K562 (cell line): ENCODE results near the gene PIK3R2. TPM values are rescaled to one million over a fixed set of nuclear protein-coding genes. Genes with fewer than 3 reads are reported as not detected.

Experiments used
- ATAC-seq: fragments of 200-7000 bp; cut with Tn5 transposase; 3 replicates; pipeline ENCODE4 v1.9.1; 2020; ENCODE audit warnings: moderate library complexity
- BruUV-seq: library from RNA; stranded (reverse); fragments of 400-500 nt; replicated peaks from 2 replicates; lab custom pipeline; 2021; lab: Mats Ljungman, UMichigan
- CTCF ChIA-PET: fragments of 300-600 bp; formaldehyde crosslinking; extraction: SDS; loops from one replicate; lab custom pipeline; 2021; ENCODE audit warnings: low intra/inter-chr PET ratio; lab: Yijun Ruan, JAX
- POLR2A ChIA-PET: fragments of 300-600, 350-650 bp; sonication (Branson Sonifier 250); formaldehyde crosslinking; extraction: SDS; loops from one replicate; lab custom pipeline; 2021; ENCODE audit warnings: antibody characterized with exemption, inconsistent platforms; lab: Yijun Ruan, JAX
- DNase-seq, 4 experiments: peaks; one replicate each; pipeline versions ENCODE4 v3.0.0 to v3.0.0-alpha.2; 2011 to 2018; ENCODE audit warnings: low spot score in 3 of 4, mixed read lengths in 3 of 4; ENCODE audit errors: extremely low read depth in 1 of 4
- FAIRE-seq: peaks from 2 replicates; lab custom pipeline; 2011; peaks lifted over from hg19 to GRCh38; lab: Jason Lieb, UNC
- H2AFZ ChIP-seq: 2 replicates; pipeline ENCODE4 v1.6.0; 2011; ENCODE audit warnings: low read depth, low read length, control low read depth, inconsistent platforms
- H3K27ac ChIP-seq: fragments of 200-600 bp; 3 replicates; pipeline ENCODE4 v1.8.0; 2011; ENCODE audit warnings: low read depth, mild to moderate bottlenecking, control low read depth, inconsistent platforms, low read length, moderate library complexity, mixed read lengths; ENCODE audit errors: extremely low read depth
- H3K27me3 ChIP-seq, 2 experiments: fragments of 300-600 bp in 1 of 2; 2 replicates in 1 of 2; 3 replicates in 1 of 2; pipeline versions ENCODE4 v1.6.0 to v1.8.0; 2011; ENCODE audit warnings: inconsistent platforms in 2 of 2, low read length in 2 of 2, mild to moderate bottlenecking in 1 of 2, mixed read lengths in 1 of 2, moderate library complexity in 1 of 2; ENCODE audit not compliant: control insufficient read depth in 2 of 2, insufficient read depth in 2 of 2
- H3K36me3 ChIP-seq: fragments of 300-600 bp; 3 replicates; pipeline ENCODE4 v1.8.0; 2011; ENCODE audit warnings: mild to moderate bottlenecking, low read length, inconsistent platforms; ENCODE audit not compliant: control insufficient read depth, insufficient read depth
- H3K4me1 ChIP-seq, 2 experiments: fragments of 200-600 bp in 1 of 2; replicated peaks in 1 of 2; 2 replicates in 1 of 2; 3 replicates in 1 of 2; pipeline versions ENCODE4 v1.5.1 to v1.8.0; 2011; ENCODE audit warnings: inconsistent platforms in 2 of 2, low read length in 2 of 2, mild to moderate bottlenecking in 1 of 2, mixed read lengths in 1 of 2, moderate library complexity in 1 of 2; ENCODE audit not compliant: control insufficient read depth in 2 of 2, insufficient read depth in 2 of 2
- H3K4me2 ChIP-seq: 2 replicates; pipeline ENCODE4 v1.6.1; 2011; ENCODE audit warnings: low read length, control low read depth, inconsistent platforms, mixed read lengths; ENCODE audit not compliant: insufficient read depth
- H3K4me3 ChIP-seq: fragments of 200-600 bp; sonication (generic), shearing (Covaris generic); 2 replicates; pipeline ENCODE4 v1.5.1; 2016; ENCODE audit warnings: control low read depth, inconsistent platforms
- H3K79me2 ChIP-seq: fragments of 200-600 bp; 3 replicates; pipeline ENCODE4 v1.8.0; 2011; ENCODE audit warnings: low read length, inconsistent platforms; ENCODE audit not compliant: control insufficient read depth, insufficient read depth
- H3K9ac ChIP-seq, 2 experiments: 2 replicates each; pipeline versions ENCODE4 v1.6.0 to v1.6.1; 2011; ENCODE audit warnings: low read depth in 2 of 2, low read length in 2 of 2, control low read depth in 1 of 2, inconsistent platforms in 1 of 2, mild to moderate bottlenecking in 1 of 2, mixed read lengths in 1 of 2; ENCODE audit not compliant: insufficient read depth in 1 of 2
- H3K9me1 ChIP-seq: one replicate; pipeline ENCODE4 v1.6.0; 2011; ENCODE audit warnings: inconsistent platforms, mild to moderate bottlenecking, low read length, moderate library complexity; ENCODE audit not compliant: control insufficient read depth, insufficient read depth
- H3K9me3 ChIP-seq: replicated peaks from 2 replicates; pipeline ENCODE4 v1.5.1; 2011; ENCODE audit warnings: low read depth, low read length, inconsistent platforms; ENCODE audit not compliant: control insufficient read depth, insufficient read depth
- H4K20me1 ChIP-seq: replicated peaks from 2 replicates; pipeline ENCODE4 v1.6.1; 2011; ENCODE audit warnings: low read length, inconsistent platforms, mixed read lengths; ENCODE audit not compliant: control insufficient read depth, insufficient read depth
- ATF2 ChIP-seq: sonication (generic); formaldehyde crosslinking; IDR thresholded peaks from 2 replicates; pipeline ENCODE4 v1.8.1; 2022; ENCODE audit warnings: missing genetic modification reagents
- BRF2 ChIP-seq: IDR thresholded peaks from 3 replicates; pipeline ENCODE4 v1.6.1; 2011; ENCODE audit warnings: borderline replicate concordance, mild to moderate bottlenecking; ENCODE audit not compliant: insufficient read length, insufficient read depth
- CEBPG ChIP-seq, 3 experiments: fragments of 200-800 bp in 1 of 3; sonication (Bioruptor generic) in 1 of 3; sonication (generic) in 1 of 3; formaldehyde crosslinking in 1 of 3; IDR thresholded peaks in 2 of 3; conservative IDR thresholded peaks in 1 of 3; 2 replicates each; pipeline versions ENCODE4 v1.6.1 to v1.8.0; 2016 to 2022; ENCODE audit warnings: missing compliant biosample characterization in 2 of 3, missing genetic modification characterization in 2 of 3, mild to moderate bottlenecking in 1 of 3, missing genetic modification reagents in 1 of 3
- DNMT1 ChIP-seq: fragments of 450-650 bp; IDR thresholded peaks from 2 replicates; pipeline ENCODE4 v1.6.1; 2016; ENCODE audit warnings: antibody characterized with exemption, mild to moderate bottlenecking
- IRF9 ChIP-seq: fragments of 450-650 bp; IDR thresholded peaks from 2 replicates; pipeline ENCODE4 v1.6.1; 2016; ENCODE audit warnings: missing biosample characterization, missing genetic modification characterization
- MEIS2 ChIP-seq: fragments of 450-650 bp; IDR thresholded peaks from 2 replicates; pipeline ENCODE4 v1.6.1; 2014; ENCODE audit warnings: mild to moderate bottlenecking; ENCODE audit not compliant: partially characterized antibody
- NELFE ChIP-seq: IDR thresholded peaks from 2 replicates; pipeline ENCODE4 v1.6.1; 2011; ENCODE audit warnings: mild to moderate bottlenecking; ENCODE audit not compliant: insufficient read depth, insufficient read length
- NFE2L1 ChIP-seq: fragments of 450-650 bp; IDR thresholded peaks from 2 replicates; pipeline ENCODE4 v1.6.1; 2016; ENCODE audit warnings: missing genetic modification characterization, low read depth, mild to moderate bottlenecking, missing compliant biosample characterization, moderate library complexity, borderline replicate concordance
- POLR2B ChIP-seq: fragments of 450-650 bp; IDR thresholded peaks from 2 replicates; pipeline ENCODE4 v1.6.1; 2018; ENCODE audit warnings: low read depth; ENCODE audit not compliant: partially characterized antibody
- ZFP30 ChIP-seq: fragments of 250-450 bp; sonication (Bioruptor Pico); IDR thresholded peaks from 2 replicates; pipeline ENCODE4 v1.8.0; 2022; ENCODE audit warnings: moderate library complexity, mild to moderate bottlenecking, inconsistent platforms, borderline replicate concordance
- ZNF316 ChIP-seq: fragments of 450-650 bp; IDR thresholded peaks from 2 replicates; pipeline ENCODE4 v1.6.1; 2016
- WGBS: fragments of 100-300 bp; shearing (Covaris generic); methylation state at CpG from one replicate; pipeline ENCODE4 v1.1.6; 2016; ENCODE audit warnings: low coverage, mixed read lengths; ENCODE audit not compliant: insufficient coverage; ENCODE audit errors: missing lambda C conversion rate; 5-methylcytosine and 5-hydroxymethylcytosine counted together
- in situ Hi-C: fragments of 300-500 bp; cut with MboI; formaldehyde crosslinking; loops from 4 replicates; pipeline ENCODE4 v1.15.0; 2018; ENCODE audit warnings: inconsistent platforms, mixed read lengths
- intact Hi-C: fragments of 100-400 bp; cut with micrococcal nuclease; formaldehyde crosslinking; loops from 2 replicates; pipeline ENCODE4 v1.14.2; 2022
- polyA plus RNA-seq, 8 experiments: library from polyadenylated mRNA; depleted of rRNA in 4 of 8; stranded (reverse) in 5 of 8; unstranded in 3 of 8; fragments of >200 nt; fragmentation: Nextera tagmentation in 2 of 8; fragmentation: Illumina TruSeq in 1 of 8; extraction: Ambion mirVana in 2 of 8; extraction: Trizol in 1 of 8; gene quantifications; 2 replicates each; pipeline versions ENCODE4 v1.2.1 to v1.2.3, GENCODE V29; 2011 to 2014; ENCODE audit warnings: inconsistent platforms in 1 of 8, missing spikeins in 1 of 8
- total RNA-seq, 7 experiments: library from RNA; depleted of rRNA in 6 of 7; stranded (reverse); fragments of >200 nt in 6 of 7; fragmentation: Illumina TruSeq in 2 of 7; extraction: Trizol in 2 of 7; gene quantifications; 2 replicates each; pipeline versions ENCODE4 v1.2.1 to v1.2.3, GENCODE V29; 2011 to 2021; ENCODE audit warnings: low replicate concordance in 1 of 7
- TF ChIP-seq, protein P1 (sequence below): fragments of 200-800 bp; sonication (Bioruptor generic); IDR thresholded peaks from 2 replicates; pipeline ENCODE4 v1.6.1; 2017; ENCODE audit warnings: missing genetic modification characterization, missing compliant biosample characterization
- TF ChIP-seq, protein P2 (sequence below): sonication (generic); formaldehyde crosslinking; IDR thresholded peaks from 2 replicates; pipeline ENCODE4 v1.9.0; 2022; ENCODE audit warnings: mild to moderate bottlenecking, missing genetic modification reagents

The PIK3R2 gene
- total and polyA plus RNA-seq, 9 of the 15 experiments (the other 6 are each of a cell fraction or from before 2014, with no cell fraction given): 0.39 to 37.9 (median 5.3) TPM

- CTCF ChIA-PET: interaction anchor here (0.7 kb wide), 1 partner anchor 70 kb away, joined by 3 read pairs; no protein-coding TSS in a partner anchor
- Histone ChIP-seq H3K27me3 (no peaks in the 10 kb centered on the region), H3K4me1 (peaks cover 0 to 4% of the 10 kb centered on the region in 2 experiments; a peak in 2 of 5 replicates), H3K79me2 (no peaks in the 10 kb centered on the region), H3K9ac (no peak overlapping the region; a peak in 1 of 4 replicates), H3K9me1 (no peaks in the 10 kb centered on the region), H3K36me3 (peaks cover 36% of the 10 kb centered on the region; the same call in 2 of the 3 replicates), H2AFZ (no peak overlapping the region), H3K4me2 (no peak overlapping the region), H4K20me1 (no peaks in the 10 kb centered on the region), H3K4me3 (no peak overlapping the region), H3K9me3 (no peaks in the 10 kb centered on the region), H3K27ac (no peak overlapping the region)
- ATAC-seq (no peak), FAIRE-seq (no peak), DNase-seq (no peak)
- POLR2A ChIA-PET: interaction anchor here (0.6 to 0.8 kb wide), 3 partner anchors 10 to 102 kb away, joined by 3 to 5 read pairs (median 3); no protein-coding TSS in a partner anchor
- 64% methylated on average over 16 of the region's 18 CpGs for WGBS
- intact Hi-C loops: no loop called here
- in situ Hi-C loops: no loop called here
- no TSS peak for BruUV-seq
- TF ChIP-seq DNMT1: no peak
- TF ChIP-seq NFE2L1 (tag): no peak
- TF ChIP-seq, protein P1, sequence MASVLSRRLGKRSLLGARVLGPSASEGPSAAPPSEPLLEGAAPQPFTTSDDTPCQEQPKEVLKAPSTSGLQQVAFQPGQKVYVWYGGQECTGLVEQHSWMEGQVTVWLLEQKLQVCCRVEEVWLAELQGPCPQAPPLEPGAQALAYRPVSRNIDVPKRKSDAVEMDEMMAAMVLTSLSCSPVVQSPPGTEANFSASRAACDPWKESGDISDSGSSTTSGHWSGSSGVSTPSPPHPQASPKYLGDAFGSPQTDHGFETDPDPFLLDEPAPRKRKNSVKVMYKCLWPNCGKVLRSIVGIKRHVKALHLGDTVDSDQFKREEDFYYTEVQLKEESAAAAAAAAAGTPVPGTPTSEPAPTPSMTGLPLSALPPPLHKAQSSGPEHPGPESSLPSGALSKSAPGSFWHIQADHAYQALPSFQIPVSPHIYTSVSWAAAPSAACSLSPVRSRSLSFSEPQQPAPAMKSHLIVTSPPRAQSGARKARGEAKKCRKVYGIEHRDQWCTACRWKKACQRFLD: no peak
- peak; percentile 74; the same call in 1 of the 2 replicates for TF ChIP-seq IRF9 (tag)
- TF ChIP-seq POLR2B: no peak
- TF ChIP-seq, protein P2, sequence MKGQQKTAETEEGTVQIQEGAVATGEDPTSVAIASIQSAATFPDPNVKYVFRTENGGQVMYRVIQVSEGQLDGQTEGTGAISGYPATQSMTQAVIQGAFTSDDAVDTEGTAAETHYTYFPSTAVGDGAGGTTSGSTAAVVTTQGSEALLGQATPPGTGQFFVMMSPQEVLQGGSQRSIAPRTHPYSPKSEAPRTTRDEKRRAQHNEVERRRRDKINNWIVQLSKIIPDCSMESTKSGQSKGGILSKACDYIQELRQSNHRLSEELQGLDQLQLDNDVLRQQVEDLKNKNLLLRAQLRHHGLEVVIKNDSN (CRISPR knock-in tag): 0 out of 2 replicates have a peak, but pooled peaks have one; percentile 31
- no peak for TF ChIP-seq ATF2 (CRISPR knock-in tag)
- TF ChIP-seq BRF2: no peak
- TF ChIP-seq NELFE: no peak
- TF ChIP-seq ZNF316: no peak
- no peak for TF ChIP-seq ZFP30 (CRISPR knock-in tag)
- peak; percentile 39 for TF ChIP-seq MEIS2
- TF ChIP-seq CEBPG (CRISPR knock-in tag; IDR thresholded peaks at IDR 0.05): peak; percentile 82
- peak; percentile 72 to 86 for TF ChIP-seq CEBPG (tag; conservative IDR thresholded peaks at IDR 0.05 in 1 of 2, IDR thresholded peaks at IDR 0.05 in 1 of 2)
Measured at GRCh38 chr19:18135712-18136584, 17.0 kb upstream of the PIK3R2 start.
